Stomach smooth muscle (tissue), 2 donors: ENCODE data around the gene GRIK2.
A peak's percentile ranks its signal among the peaks of the same experiment; 100 is the strongest.
"Not testable (repeated sequence)": the region's sequence is repeated elsewhere in the genome, so short reads cannot be mapped to it uniquely, and the experiment has no call there.

Experiments used
- H3K27ac ChIP-seq: one replicate; pipeline ENCODE4 v1.7.0; 2013; ENCODE audit warnings: mild to moderate bottlenecking, low read length, inconsistent platforms
- H3K27me3 ChIP-seq, 2 donors: one replicate each; pipeline ENCODE4 v1.7.0; 2013; ENCODE audit warnings: low read length in 2 of 2; ENCODE audit not compliant: insufficient read depth in 2 of 2, control insufficient read depth in 1 of 2
- H3K36me3 ChIP-seq, 2 donors: one replicate each; pipeline ENCODE4 v1.7.0; 2013; ENCODE audit warnings: low read length in 2 of 2; ENCODE audit not compliant: control insufficient read depth in 2 of 2, insufficient read depth in 2 of 2
- H3K4me1 ChIP-seq: one replicate; pipeline ENCODE4 v1.7.0; 2013; ENCODE audit warnings: low read length; ENCODE audit not compliant: control insufficient read depth, insufficient read depth
- H3K4me3 ChIP-seq, 2 donors: one replicate each; pipeline ENCODE4 v1.7.0; 2013; ENCODE audit warnings: low read length in 2 of 2
- H3K9ac ChIP-seq, 2 donors: one replicate each; pipeline ENCODE4 v1.7.0; 2013; ENCODE audit warnings: low read length in 2 of 2, mild to moderate bottlenecking in 1 of 2
- H3K9me3 ChIP-seq, 2 donors: one replicate each; pipeline ENCODE4 v1.7.0; 2013; ENCODE audit warnings: low read length in 2 of 2; ENCODE audit not compliant: control insufficient read depth in 2 of 2
- donor health status: healthy.
- donor health status: Pancreatic carcinoma.

GRIK2 gene

DNA sequence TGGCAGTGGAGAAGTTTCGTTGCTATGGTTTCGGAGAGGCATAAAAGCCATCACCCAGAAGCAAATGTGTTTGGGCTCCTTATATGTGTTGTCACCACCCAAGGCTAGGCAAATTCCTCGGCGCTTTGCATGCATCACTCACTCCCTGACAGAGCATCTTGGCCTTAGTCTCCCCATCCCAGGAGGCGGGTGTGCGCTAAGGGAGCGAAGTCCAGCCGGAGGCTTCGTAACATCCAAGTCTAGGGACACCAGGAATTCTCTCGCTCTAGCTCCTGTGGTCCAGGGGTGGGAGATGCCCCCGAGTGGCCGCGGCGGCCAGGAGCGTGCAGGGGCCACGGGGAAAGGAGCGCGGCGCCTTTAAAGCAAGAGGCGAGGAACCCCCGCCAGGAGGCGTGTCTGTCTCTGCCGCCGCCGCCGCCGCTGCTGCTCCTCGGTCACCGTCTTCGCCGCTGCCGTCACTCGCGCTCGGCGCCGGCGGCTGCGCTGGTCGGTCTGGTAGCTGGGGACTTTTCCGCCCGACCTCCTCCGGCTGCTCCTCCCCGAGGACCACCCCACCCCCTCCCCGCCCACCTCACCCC, at the start of gene GRIK2:
TSS of gene GRIK2 (plus strand) at position 458 of the 578 bp plus-strand sequence.
- peaks cover 22 to 45% of the 10 kb centered on the region in 2 donors for H3K27me3 ChIP-seq
- H3K9ac ChIP-seq: no peak within 1 kb of the TSS
- H3K27ac ChIP-seq: no peak within 1 kb of the TSS
- H3K4me1 ChIP-seq: peaks cover 9% of the 10 kb centered on the region
- no peaks in the 10 kb centered on the region for H3K36me3 ChIP-seq
- H3K4me3 ChIP-seq: peak within 1 kb of the TSS; percentile 61 to 67
- H3K9me3 ChIP-seq: no peaks in the 10 kb centered on the region

DNA sequence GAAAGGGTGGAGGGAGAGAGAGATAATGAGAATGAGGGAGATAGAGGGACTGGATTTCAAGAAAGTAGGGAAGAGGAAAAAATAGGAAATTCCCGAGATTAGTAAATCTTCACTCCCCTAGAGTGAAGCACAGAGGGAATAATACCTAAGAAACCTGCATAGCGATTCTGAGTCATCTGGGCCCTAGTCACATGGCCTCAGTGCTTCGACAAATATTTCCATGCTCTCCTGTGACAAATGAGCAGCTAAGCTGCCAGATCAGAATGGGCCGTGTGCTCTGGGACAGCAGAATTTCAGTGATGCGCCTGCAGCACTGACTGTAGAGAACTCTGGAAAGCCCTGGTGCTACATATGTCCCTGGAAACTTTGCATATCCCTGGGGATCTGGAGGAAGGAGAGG, 48.6 kb upstream of the GRIK2 start:
- Histone ChIP-seq H3K27me3 (no peaks in the 10 kb centered on the region), H3K9ac (no peak overlapping the region), H3K4me3 (no peak overlapping the region), H3K36me3 (no peaks in the 10 kb centered on the region), H3K4me1 (no peaks in the 10 kb centered on the region), H3K9me3 (no peaks in the 10 kb centered on the region), H3K27ac (no peak overlapping the region)

- H3K9ac ChIP-seq: no peak overlapping the region
- H3K36me3 ChIP-seq: no peaks in the 10 kb centered on the region
- H3K27ac ChIP-seq: no peak overlapping the region
- no peaks in the 10 kb centered on the region for H3K9me3 ChIP-seq
- H3K27me3 ChIP-seq: no peaks in the 10 kb centered on the region
- no peak overlapping the region for H3K4me3 ChIP-seq
- no peaks in the 10 kb centered on the region for H3K4me1 ChIP-seq
Measured at GRCh38 chr6:101348816-101349215, 44.7 kb upstream of the GRIK2 start.

GRCh38 chr6:101350631-101351030, 42.9 kb upstream of the GRIK2 start:
- not testable (repeated sequence) for H3K4me3 ChIP-seq, H3K27me3 ChIP-seq, H3K27ac ChIP-seq, H3K9me3 ChIP-seq, H3K9ac ChIP-seq, H3K4me1 ChIP-seq, H3K36me3 ChIP-seq

DNA sequence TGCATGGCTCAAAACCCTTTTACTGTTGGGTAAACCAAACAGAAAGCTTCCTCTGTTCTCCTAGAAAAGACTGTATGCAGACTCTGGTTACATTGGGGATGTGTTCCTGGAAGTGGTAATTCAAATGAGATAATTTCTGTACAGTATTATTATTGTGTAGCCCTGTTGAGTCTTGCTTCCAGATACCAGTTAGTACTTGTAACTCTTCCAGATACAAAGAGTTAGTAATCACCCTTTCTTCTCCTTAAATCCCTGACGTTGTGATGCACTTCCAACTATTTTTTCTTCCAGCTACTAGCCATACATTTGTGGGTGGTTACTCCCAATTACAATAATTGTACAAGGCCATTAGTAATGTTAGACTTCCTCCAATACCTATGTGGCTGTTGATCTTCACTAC, 42.3 kb upstream of the GRIK2 start:
- Histone ChIP-seq H3K4me3 (no peak overlapping the region), H3K4me1 (no peaks in the 10 kb centered on the region), H3K36me3 (no peaks in the 10 kb centered on the region), H3K9me3 (no peaks in the 10 kb centered on the region), H3K27me3 (no peaks in the 10 kb centered on the region), H3K27ac (no peak overlapping the region), H3K9ac (no peak overlapping the region)

DNA sequence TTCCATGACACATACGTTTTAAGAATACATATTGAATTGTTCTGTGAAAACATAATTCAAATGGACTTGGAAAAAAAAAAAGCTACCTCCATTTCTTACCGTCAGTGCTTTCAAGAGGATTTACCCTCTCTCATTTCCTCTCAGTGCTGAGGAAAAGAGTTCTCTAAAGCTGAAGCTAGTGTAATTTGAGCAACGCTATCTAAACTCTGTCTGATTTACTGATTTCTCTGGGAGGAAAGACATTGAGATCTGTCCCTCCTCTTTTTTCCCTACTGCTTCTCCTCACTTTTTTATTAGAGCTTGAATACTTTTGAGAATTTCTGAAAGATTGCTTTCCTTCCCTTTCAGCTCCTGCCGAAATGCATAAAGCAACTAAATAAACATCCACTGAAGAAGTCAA, 41.2 kb upstream of the GRIK2 start:
- no peak overlapping the region for H3K4me3 ChIP-seq

DNA sequence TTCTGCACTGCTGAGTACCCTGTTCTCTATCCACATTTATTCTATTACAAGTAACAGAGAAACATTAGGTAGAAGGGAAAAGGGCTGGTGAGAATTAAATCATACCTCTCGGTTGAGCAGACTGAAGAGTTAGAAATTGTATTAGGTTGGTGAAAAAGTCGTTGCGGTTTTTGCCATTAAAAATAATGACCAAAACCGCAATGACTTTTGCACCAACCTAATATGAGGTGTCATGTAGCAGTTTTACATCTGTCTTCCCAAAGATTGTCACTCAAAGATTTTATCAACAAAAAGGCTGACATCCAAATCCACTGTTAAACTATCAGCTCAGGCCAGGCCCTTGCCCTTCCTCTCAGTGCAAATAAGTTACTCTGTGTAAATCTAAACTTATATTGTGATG, 28.3 kb upstream of the GRIK2 start:
- H3K27me3 ChIP-seq: no peaks in the 10 kb centered on the region
- no peak overlapping the region for H3K4me3 ChIP-seq
- no peaks in the 10 kb centered on the region for H3K4me1 ChIP-seq
- no peak overlapping the region for H3K27ac ChIP-seq
- no peaks in the 10 kb centered on the region for H3K36me3 ChIP-seq
- no peaks in the 10 kb centered on the region for H3K9me3 ChIP-seq
- H3K9ac ChIP-seq: no peak overlapping the region

More for the DNA sequence above, 41.2 kb upstream of the GRIK2 start:
- Histone ChIP-seq H3K27me3 (no peaks in the 10 kb centered on the region), H3K4me1 (no peaks in the 10 kb centered on the region), H3K27ac (no peak overlapping the region), H3K36me3 (no peaks in the 10 kb centered on the region), H3K9ac (no peak overlapping the region), H3K9me3 (no peaks in the 10 kb centered on the region)

DNA sequence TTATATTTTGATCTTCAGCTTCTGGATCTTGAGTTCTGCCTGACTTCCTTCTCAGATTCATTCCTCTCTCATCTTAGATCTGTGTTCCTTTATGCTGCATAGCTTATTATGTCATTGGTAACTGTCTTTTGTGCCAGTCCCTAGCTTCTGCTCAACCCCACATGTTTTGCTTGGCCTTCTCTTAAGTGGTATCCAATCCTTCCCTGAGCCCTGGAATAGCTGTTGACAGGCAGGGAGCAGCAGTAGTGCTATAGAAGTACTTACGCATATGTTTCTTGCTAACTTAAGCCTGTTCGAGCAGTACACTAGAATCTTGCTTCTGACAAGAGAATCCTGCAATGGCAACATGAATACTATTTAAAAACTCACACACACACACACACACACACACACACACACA, 13.6 kb upstream of the GRIK2 start:
- no peaks in the 10 kb centered on the region for H3K36me3 ChIP-seq
- no peak overlapping the region for H3K9ac ChIP-seq
- H3K27me3 ChIP-seq: no peaks in the 10 kb centered on the region
- no peak overlapping the region for H3K27ac ChIP-seq
- H3K4me3 ChIP-seq: no peak overlapping the region
- H3K4me1 ChIP-seq: no peaks in the 10 kb centered on the region
- no peaks in the 10 kb centered on the region for H3K9me3 ChIP-seq

DNA sequence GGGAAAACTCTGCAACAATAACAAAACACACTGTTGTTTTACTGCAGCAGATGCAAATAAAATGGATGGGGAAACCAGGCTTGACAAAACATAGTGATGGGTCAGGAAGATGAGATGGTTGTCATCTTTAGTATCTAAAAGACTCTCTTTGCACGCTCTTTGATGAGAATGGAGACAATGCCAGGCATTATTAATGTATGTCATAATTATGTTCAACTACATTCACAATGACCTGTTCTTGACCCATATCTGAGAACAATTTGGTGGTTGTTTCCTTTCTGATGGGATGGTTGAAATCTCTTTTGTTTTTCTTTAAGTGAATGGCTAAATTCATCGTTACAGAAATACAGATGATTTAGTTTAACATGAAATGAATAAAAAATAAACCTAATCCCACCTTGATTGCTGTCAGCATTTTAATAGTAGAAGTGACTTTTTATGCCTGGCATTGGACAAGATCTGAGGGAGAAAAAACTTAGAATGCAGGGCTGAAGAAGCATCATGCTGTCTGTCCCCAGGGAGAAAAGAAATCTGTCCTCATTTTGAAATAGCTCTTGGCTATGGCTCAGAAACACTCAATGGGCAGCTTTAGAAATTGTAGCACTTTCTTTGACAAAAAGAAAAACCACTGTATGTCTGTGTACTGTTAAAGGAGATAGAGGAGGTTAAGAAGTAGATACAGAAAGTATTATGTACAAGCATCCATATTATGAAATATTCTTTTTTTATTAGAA, 12.4 kb upstream of the GRIK2 start:
- Histone ChIP-seq H3K4me1 (no peaks in the 10 kb centered on the region), H3K36me3 (no peaks in the 10 kb centered on the region), H3K27me3 (no peaks in the 10 kb centered on the region), H3K4me3 (no peak overlapping the region), H3K27ac (no peak overlapping the region), H3K9me3 (no peaks in the 10 kb centered on the region), H3K9ac (no peak overlapping the region)

DNA sequence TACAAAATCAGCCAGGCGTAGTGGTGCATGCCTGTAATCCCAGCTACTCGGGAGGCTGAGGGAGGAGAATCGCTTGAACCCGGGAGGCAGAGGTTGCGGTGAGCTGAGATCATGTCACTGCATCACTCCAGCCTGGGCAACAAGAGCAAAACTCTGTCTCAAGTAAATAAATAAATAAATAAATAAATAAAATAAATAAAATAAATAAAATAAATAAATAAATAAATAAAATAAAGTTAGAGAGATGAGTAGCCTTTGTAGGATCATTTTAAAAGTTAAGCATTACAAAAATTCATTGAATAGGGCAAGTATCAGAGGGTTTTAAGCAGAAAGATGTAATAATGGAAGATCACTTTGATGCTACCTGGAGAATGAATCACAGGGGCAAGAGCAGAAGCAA, 9.8 kb upstream of the GRIK2 start:
- not testable (repeated sequence) for H3K9ac ChIP-seq, H3K27me3 ChIP-seq, H3K27ac ChIP-seq, H3K4me1 ChIP-seq, H3K4me3 ChIP-seq, H3K36me3 ChIP-seq, H3K9me3 ChIP-seq

DNA sequence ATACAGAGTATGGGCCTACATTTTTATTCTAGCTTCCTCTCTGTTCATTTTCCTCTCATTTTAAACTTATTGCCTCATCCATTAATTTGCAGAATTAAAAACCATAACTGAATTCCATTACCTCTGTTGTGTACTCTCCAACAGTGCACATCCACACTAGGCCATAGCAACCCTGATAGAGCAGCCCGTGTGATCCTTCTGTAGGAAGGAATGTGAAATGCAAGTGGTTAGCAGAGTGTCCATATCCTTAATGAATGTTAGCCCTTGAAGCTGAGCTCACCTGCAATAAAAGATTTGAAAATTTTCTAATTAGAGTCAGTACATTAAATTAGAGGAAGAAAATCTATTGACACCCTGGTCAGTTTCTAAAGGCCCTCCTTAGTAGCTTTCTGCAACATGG, 6.5 kb upstream of the GRIK2 start:
- H3K4me1 ChIP-seq: no peaks in the 10 kb centered on the region
- H3K4me3 ChIP-seq: no peak overlapping the region
- no peak overlapping the region for H3K27ac ChIP-seq
- no peaks in the 10 kb centered on the region for H3K36me3 ChIP-seq
- no peaks in the 10 kb centered on the region for H3K9me3 ChIP-seq
- H3K9ac ChIP-seq: no peak overlapping the region
- peaks cover 5 to 7% of the 10 kb centered on the region in 2 donors for H3K27me3 ChIP-seq
